GM18526 (cell line): ENCODE results near the gene SS18L1.

Experiments used
- POLR2A ChIP-seq: IDR thresholded peaks from 3 replicates; pipeline ENCODE4 v1.6.1; 2011; ENCODE audit not compliant: insufficient read length; ENCODE audit errors: extremely low read depth

The SS18L1 gene

GRCh38 chr20:62117658-62118057, 25.9 kb upstream of the SS18L1 start:
- no peak for TF ChIP-seq POLR2A

DNA sequence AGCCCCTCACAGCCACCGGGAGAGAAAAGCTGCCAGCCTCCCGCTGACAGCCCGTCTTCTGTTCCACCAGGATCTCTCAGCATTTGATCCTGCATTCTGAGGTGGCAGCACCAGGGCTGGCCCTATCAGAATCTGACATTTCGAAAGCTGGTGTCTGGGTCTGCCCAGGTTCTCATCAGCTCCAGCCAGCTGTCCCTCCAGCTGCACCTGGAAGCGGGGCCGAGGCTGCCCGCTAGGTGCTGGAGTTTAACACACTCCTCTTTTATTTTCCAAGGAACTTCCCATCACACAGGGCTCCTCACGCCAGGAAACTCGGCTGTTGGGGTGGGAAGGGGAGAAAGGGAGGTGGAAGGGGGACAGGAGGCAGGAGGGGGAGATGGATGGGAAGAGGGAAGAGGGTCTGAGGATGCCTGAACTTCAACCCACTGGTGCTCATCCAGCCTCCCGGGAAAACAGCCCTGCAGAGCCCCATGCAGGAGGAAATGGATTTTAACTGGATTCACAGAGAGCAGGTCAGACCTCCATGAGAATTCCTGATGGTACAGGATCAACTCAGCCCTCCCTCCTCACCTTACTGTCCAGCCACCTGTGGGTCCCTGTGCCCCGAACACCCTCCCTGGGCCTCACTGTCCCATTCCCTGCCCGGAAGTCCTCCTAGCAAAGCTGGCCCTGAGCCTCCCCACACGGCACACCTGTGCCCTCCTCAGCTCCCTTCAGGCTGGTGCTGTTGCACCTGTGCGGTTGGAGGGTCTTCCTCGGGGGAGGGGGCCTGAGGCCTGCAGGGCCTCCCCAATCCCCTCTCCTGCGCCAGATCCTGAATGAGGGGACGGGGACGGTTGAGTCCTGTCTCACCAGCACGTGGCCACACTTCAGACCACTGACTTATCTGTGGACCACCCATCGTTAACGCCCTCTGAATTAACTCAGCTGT, 25.2 kb upstream of the SS18L1 start:
- no peak for TF ChIP-seq POLR2A

DNA sequence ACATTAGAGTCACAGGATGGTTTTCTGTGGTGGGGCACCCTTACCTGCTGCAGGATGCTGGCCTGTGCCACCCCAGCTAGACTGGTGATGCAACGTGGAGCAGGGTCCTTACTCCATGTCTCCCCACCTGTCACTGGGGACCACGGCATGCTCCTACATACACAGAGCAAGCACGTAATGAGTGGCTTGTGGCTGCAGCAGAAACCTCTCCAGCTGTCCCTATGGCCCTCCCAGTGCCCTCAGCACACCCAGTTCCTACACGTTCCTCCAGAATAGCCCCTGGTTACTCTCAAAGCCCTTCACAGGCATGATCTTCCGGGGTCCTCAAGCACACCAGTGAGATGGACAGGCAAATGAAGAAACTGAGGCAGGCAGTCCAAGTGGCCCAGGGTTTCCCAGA, 24.5 kb upstream of the SS18L1 start:
- no peak for TF ChIP-seq POLR2A

DNA sequence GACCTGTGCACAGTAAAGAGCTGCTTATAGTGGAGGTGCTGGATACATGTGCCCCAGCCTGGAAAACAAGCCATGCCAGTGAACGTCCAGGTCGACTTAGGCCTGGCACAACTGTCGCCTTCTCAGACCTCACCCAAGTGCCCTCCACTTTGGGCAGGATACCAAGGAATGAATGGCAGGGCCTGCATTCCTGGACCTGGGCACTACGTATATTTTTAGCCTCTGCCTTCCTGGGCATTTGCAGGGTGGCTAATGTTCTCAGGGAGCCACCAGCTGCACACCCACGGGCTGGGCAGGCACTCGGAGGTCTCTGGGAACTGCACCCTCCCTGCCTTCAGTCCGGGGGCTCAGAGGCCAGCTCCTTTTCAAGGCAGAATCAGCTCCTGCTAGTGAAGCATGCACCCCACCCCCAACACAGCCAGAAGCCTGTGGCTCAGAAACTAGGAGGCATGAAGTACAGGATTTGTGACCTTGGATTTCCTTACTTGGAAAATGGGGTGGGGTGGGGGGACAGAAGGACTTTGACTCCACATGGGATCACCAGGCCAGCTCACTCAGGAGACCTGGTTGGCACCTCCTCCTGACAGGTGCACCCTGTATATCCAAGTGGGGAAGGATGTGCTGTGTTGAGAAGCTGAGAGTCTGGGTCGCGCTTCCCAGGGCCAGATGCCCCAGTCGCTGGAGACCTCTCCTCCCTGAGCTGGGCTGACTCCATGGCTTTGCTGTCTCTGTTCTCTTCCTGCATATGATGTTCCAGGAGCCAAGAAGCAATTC, 23.8 kb upstream of the SS18L1 start:
- TF ChIP-seq POLR2A: no peak

- no peak for TF ChIP-seq POLR2A
Measured at GRCh38 chr20:62120365-62120762, 23.2 kb upstream of the SS18L1 start.

- peak; percentile 37 for TF ChIP-seq POLR2A
Measured at GRCh38 chr20:62120990-62121775, 22.4 kb upstream of the SS18L1 start.

DNA sequence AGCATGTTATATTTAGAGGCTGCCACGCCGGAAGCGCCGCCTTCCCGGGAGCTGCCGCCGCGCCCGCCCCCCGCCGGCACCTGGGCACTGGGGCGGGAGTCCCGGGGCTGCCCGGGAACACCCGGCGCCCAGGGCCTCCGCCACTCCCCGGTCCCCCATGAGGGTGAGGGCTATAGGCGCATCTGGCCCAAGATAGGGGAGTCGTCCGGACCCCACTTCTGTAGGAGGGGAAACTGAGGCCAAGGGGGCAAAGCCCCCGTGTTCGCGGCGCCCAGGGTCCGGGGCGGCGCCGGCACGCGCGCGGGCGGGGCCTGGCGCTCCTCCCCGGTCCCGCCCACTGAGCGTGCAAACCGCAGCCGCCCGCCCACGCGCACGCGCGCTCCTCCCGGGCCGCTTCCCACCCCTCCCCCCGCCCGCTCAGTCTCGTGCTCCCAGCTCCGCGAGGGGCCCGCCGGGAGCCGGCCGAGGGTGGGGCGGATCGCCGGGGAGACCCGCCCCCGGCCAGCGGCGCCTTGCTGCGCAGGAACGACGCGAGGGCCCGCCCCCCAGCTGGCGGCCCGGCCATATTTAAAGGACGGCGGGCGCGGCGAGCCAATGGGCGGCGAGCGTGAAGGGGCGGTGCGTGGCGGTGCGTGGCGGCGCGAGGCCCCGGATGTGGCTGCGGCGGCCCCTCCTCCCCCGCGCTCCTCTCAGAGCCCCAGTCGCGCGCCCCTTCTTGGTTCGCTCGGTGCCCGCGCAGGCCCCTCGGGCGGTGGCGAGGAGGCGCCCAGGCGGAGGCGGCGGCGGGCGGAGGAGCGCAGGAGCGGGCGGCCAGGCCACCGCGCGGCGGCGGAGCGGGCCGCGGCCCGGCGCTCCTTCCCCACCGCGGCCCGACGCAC, 21.6 kb upstream of the SS18L1 start, which contains the start of gene LSM14B:
Gene LSM14B, plus strand, starts transcription at position 700 of the 878 bp plus-strand sequence. CDS start 192 bp downstream, outside the sequence.
- peak; percentile 63 for TF ChIP-seq POLR2A

GRCh38 chr20:62122654-62123449, 20.7 kb upstream of the SS18L1 start:
- no peak for TF ChIP-seq POLR2A

GRCh38 chr20:62123450-62124118, 20.0 kb upstream of the SS18L1 start:
- TF ChIP-seq POLR2A: no peak

GRCh38 chr20:62126141-62126540, 17.4 kb upstream of the SS18L1 start:
- TF ChIP-seq POLR2A: no peak

DNA sequence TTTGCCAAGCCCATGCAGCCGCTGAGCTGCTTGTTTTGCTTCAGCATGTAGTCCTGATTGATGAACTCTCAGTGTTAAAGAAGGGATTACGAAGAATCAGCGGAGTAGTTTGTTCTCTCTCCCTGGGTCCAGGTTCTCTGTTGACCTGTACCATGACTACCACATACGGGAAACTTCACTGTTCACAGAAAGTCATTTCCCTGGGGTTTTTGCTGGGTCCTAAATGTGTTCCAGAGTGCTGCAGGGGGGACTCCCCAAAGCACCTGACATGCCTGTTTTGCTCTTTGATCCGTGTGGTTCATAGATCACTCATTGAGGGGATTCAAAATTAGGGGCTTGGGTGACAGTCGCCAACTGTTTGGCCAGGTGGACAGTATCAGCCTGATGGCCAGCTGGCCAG, 15.8 kb upstream of the SS18L1 start:
- no peak for TF ChIP-seq POLR2A

GRCh38 chr20:62128502-62128901, 15.1 kb upstream of the SS18L1 start:
- no peak for TF ChIP-seq POLR2A
